ENCODE measurements around the gene STK25. TPM values are rescaled to one million over a fixed set of nuclear protein-coding genes. Genes with fewer than 3 reads are reported as not detected.

STK25 gene
- total and polyA plus RNA-seq, 12 donors = 66.1 to 147 (median 86.1) TPM

DNA sequence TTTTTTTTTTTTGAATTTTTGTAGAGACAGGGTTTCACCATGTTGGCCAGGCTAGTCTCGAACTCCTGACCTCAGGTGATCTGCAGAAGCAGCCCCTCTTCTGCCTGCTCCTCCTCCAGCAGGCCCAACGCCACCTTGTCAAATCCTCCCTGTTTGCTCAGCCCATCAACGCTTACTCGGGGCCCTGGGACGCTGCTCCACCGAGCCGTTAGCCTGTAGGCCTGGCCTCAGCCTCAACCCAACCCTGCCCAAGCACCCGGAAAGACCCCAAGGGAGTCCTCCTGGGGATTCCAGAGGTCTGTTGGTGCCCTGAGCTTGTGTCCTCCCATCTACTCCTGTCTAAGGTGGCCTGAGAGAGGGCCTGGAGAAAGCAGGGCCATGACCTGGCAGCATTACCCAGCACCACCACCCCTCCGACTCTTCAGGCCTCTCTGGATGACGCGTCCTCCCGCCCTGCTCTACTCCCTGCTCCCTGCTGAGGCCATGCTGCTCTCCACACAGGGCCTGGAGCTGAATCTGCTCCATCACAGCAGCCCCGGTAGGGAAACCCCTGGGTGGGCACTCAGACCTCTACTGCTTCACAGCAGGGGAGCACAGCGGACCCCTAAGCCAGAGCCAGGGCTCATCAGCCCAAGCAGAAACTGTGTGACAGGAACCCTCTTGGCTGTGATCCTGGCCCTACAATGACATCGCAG is 3.2 kb downstream of the STK25 start:
- no peak overlapping the region for H3K4me3 ChIP-seq
- H3K27ac ChIP-seq = peak overlapping the region in 1 of 10 donors; percentile 48

DNA sequence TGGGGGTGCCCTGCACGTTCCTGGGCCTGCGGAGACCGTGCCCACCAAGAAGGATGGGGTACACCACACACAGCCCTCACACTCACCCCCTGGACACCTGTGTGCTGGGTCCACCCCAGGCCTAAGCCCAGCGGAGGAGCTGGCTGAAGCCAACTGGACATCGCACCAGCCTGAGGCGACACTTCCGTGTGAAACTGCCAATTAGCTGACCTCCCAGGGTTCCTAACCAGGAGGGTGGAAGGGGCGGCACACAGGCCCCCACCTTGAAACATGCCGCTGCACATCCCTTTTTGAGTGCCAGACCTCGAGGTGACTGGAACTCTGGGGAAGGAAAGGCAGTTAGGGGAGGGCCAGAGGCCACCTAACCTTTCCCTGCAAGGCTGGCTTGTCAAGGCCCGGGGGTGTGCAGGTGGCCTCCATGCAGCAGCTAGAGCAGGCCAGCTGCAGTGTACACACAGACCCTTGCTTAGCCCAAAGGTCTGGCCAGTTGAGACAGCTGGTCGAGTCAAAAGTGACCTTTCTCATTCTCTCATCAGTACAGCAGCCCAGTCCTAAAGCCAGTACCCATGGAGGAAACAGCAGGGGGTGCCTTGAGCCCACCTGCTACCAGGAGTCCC is 4.5 kb downstream of the STK25 start:
- no peak for DNase-seq
- no peak for ATAC-seq
- 87 to 89% methylated on average over 12 of the region's 12 CpGs for WGBS, 2 donors
- Histone ChIP-seq H3K4me3 (no peak overlapping the region), H3K36me3 (peaks cover 0 to 44% (median 3%) of the 10 kb centered on the region in 9 donors), H3K4me1 (peaks cover 16 to 36% (median 27%) of the 10 kb centered on the region in 9 donors), H3K27me3 (no peaks in the 10 kb centered on the region), H3K9me3 (no peaks in the 10 kb centered on the region), H3K27ac (no peak overlapping the region)
- TF ChIP-seq, protein P1, sequence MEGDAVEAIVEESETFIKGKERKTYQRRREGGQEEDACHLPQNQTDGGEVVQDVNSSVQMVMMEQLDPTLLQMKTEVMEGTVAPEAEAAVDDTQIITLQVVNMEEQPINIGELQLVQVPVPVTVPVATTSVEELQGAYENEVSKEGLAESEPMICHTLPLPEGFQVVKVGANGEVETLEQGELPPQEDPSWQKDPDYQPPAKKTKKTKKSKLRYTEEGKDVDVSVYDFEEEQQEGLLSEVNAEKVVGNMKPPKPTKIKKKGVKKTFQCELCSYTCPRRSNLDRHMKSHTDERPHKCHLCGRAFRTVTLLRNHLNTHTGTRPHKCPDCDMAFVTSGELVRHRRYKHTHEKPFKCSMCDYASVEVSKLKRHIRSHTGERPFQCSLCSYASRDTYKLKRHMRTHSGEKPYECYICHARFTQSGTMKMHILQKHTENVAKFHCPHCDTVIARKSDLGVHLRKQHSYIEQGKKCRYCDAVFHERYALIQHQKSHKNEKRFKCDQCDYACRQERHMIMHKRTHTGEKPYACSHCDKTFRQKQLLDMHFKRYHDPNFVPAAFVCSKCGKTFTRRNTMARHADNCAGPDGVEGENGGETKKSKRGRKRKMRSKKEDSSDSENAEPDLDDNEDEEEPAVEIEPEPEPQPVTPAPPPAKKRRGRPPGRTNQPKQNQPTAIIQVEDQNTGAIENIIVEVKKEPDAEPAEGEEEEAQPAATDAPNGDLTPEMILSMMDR (IDR thresholded peaks at IDR 0.05) = no peak
- intact Hi-C loops (cut with DNase I) = loop anchor here in 2 of 10 donors (10.0 kb wide), 1 partner anchor 111 kb away; no protein-coding TSS in a partner anchor

More for the DNA sequence above, 3.2 kb downstream of the STK25 start:
- no peak for ATAC-seq
- 78 to 88% methylated on average over 15 of the region's 15 CpGs for WGBS, 2 donors
- no peak for DNase-seq
- Histone ChIP-seq H3K9me3 (no peaks in the 10 kb centered on the region), H3K27me3 (no peaks in the 10 kb centered on the region), H3K4me1 (peaks cover 23 to 44% (median 35%) of the 10 kb centered on the region in 9 donors), H3K36me3 (peaks cover 0 to 31% (median 3%) of the 10 kb centered on the region in 9 donors)
- intact Hi-C loops (cut with DNase I) = loop anchor here in 5 of 10 donors (5.0 to 10.0 kb wide), 5 partner anchors 107 to 227 kb away; partner anchors contain the start of genes ATG4B (in 1 of the 5), D2HGDH (in 1 of the 5) and THAP4 (in 1 of the 5)
- TF ChIP-seq, protein P1 (IDR thresholded peaks at IDR 0.05) = no peak

DNA sequence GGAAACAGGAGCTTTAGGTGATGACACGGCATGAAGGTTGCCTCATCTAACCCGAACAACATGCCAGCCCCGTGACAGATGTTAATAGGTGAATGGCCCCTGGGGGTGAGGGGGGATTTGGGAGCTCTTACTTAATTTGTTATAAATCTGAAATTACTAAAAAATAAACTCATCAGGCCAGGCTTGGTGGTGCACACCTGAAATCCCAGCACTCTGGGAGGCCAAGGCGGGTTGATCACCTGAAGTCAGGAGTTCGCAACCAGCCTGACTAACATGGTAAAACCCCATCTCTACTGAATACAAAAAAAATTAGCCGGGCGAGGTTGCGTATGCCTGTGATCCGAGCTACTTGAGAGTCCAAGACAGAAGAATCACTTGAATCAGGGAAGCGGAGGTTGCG is 6.1 kb downstream of the STK25 start:
- Histone ChIP-seq H3K36me3 (peaks cover 0 to 59% (median 4%) of the 10 kb centered on the region in 9 donors), H3K9me3 (no peaks in the 10 kb centered on the region), H3K4me1 (peaks cover 16 to 31% (median 23%) of the 10 kb centered on the region in 9 donors), H3K27me3 (no peaks in the 10 kb centered on the region), H3K27ac (no peak overlapping the region), H3K4me3 (no peak overlapping the region)
- DNase-seq = no peak
- intact Hi-C loops (cut with DNase I) = loop anchor here in 2 of 10 donors (10.0 kb wide), 1 partner anchor 113 kb away; no protein-coding TSS in a partner anchor
- TF ChIP-seq, protein P1 (IDR thresholded peaks at IDR 0.05) = no peak
- WGBS, 2 donors = 91 to 98% methylated on average over 11 of the region's 11 CpGs
- ATAC-seq = no peak

DNA sequence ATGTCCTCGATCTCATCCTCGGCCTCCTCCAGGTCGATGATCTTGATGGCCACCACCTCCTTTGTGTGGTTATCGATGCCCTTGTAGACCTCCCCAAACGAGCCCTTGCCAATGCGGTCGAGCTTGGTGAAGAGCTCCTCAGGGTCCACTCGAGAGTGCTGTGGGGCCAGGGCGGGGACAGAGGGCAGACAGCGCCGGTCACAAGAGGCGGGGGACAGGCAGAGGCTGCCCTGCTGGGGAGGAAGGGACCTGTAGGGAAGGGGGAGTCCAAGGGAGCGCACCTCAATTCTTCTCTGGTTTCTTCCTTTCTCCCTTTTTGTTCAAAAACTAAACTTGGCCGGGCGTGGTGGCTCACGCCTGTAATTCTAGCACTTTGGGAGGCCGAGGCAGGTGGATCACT is 6.8 kb downstream of the STK25 start:
- TF ChIP-seq, protein P1 (IDR thresholded peaks at IDR 0.05) = no peak
- Histone ChIP-seq H3K4me3 (no peak overlapping the region), H3K9me3 (no peaks in the 10 kb centered on the region), H3K4me1 (peaks cover 15 to 24% (median 16%) of the 10 kb centered on the region in 9 donors), H3K36me3 (peaks cover 0 to 66% (median 4%) of the 10 kb centered on the region in 9 donors), H3K27me3 (no peaks in the 10 kb centered on the region), H3K27ac (no peak overlapping the region)
- WGBS, 2 donors = 94 to 96% methylated on average over 17 of the region's 17 CpGs
- intact Hi-C loops (cut with DNase I) = loop anchor here in 2 of 10 donors (10.0 kb wide), 1 partner anchor 113 kb away; no protein-coding TSS in a partner anchor
- ATAC-seq (no peak), DNase-seq (no peak)
